Endodermal cell (in vitro differentiated cells): ENCODE data around the gene NALF2. TPM values are rescaled to one million over a fixed set of nuclear protein-coding genes. Genes with fewer than 3 reads are reported as not detected.

Experiments used
- DNase-seq: peaks from one replicate; pipeline ENCODE4 v3.0.0-alpha.2; 2017
- H3K27ac ChIP-seq: 2 replicates; pipeline ENCODE4 v1.5.1; 2013; ENCODE audit warnings: mild to moderate bottlenecking, low read depth, low read length, moderate library complexity
- H3K27me3 ChIP-seq: 2 replicates; pipeline ENCODE4 v1.6.1; 2013; ENCODE audit warnings: mild to moderate bottlenecking, low read length, moderate library complexity; ENCODE audit not compliant: insufficient read depth, control insufficient read depth, poor library complexity, severe bottlenecking
- H3K36me3 ChIP-seq: 2 replicates; pipeline ENCODE4 v1.7.0; 2013; ENCODE audit warnings: mild to moderate bottlenecking, low read length, moderate library complexity; ENCODE audit not compliant: control insufficient read depth, insufficient read depth
- H3K4me1 ChIP-seq: one replicate; pipeline ENCODE4 v1.7.0; 2013; ENCODE audit warnings: low read length; ENCODE audit not compliant: control insufficient read depth, insufficient read depth
- H3K4me3 ChIP-seq: 2 replicates; pipeline ENCODE4 v1.5.1; 2013; ENCODE audit warnings: mild to moderate bottlenecking, low read length, moderate library complexity
- H3K9ac ChIP-seq: 2 replicates; pipeline ENCODE4 v1.6.1; 2013; ENCODE audit warnings: mild to moderate bottlenecking, low read length, moderate library complexity; ENCODE audit not compliant: poor library complexity, severe bottlenecking; ENCODE audit errors: extremely low read depth
- H3K9me3 ChIP-seq: 2 replicates; pipeline ENCODE4 v1.6.1; 2013; ENCODE audit warnings: mild to moderate bottlenecking, low read length, moderate library complexity; ENCODE audit not compliant: control insufficient read depth
- H3K27ac Mint-ChIP-seq: 2 replicates; pipeline ENCODE4 v1.8.0; 2020; ENCODE audit warnings: mixed read lengths
- H3K27me3 Mint-ChIP-seq: 2 replicates; pipeline ENCODE4 v1.8.0; 2021; ENCODE audit warnings: mild to moderate bottlenecking, mixed read lengths; ENCODE audit not compliant: insufficient read depth
- H3K36me3 Mint-ChIP-seq: 2 replicates; pipeline ENCODE4 v1.8.0; 2020; ENCODE audit warnings: low read depth, mixed read lengths
- H3K4me1 Mint-ChIP-seq: 2 replicates; pipeline ENCODE4 v1.8.0; 2020; ENCODE audit warnings: mixed read lengths
- H3K4me3 Mint-ChIP-seq: 2 replicates; pipeline ENCODE4 v1.8.0; 2020; ENCODE audit warnings: mild to moderate bottlenecking, moderate library complexity, mixed read lengths
- H3K9me3 Mint-ChIP-seq: 2 replicates; pipeline ENCODE4 v1.8.0; 2020; ENCODE audit warnings: mild to moderate bottlenecking, mixed read lengths
- CTCF ChIP-seq: fragments of 200-600 bp; sonication (generic); conservative IDR thresholded peaks from 2 replicates; pipeline ENCODE4 v1.5.0; 2021; ENCODE audit warnings: antibody characterized with exemption, mild to moderate bottlenecking
- WGBS, 2 experiments: methylation state at CpG; one replicate each; pipeline versions ENCODE4 v1.1.5 to v1.1.7; 2013; ENCODE audit warnings: missing lambda C conversion rate in 2 of 2, mixed read lengths in 1 of 2; ENCODE audit not compliant: insufficient coverage in 1 of 2, insufficient read length in 1 of 2; 5-methylcytosine and 5-hydroxymethylcytosine counted together
- total RNA-seq, 2 donors: library from RNA; stranded (reverse); fragmentation: NEBNext Ultra II Directional in 1 of 2; extraction: Animal tissue kit (Norgen Biotek cat#: 25700) in 1 of 2; gene quantifications; 2 replicates in 1 of 2; 3 replicates in 1 of 2; pipeline ENCODE4 v1.2.1, GENCODE V29; 2021

The NALF2 gene
- total RNA-seq, 2 donors from 2014 or later = 43.1 to 56.4 TPM

GRCh38 chrX:69506617-69507499 is 2.7 kb downstream of the NALF2 start:
- Histone ChIP-seq H3K4me3 (peak overlapping the region; percentile 85), H3K9ac (no peak overlapping the region), H3K4me1 (no peaks in the 10 kb centered on the region), H3K36me3 (peaks cover 43% of the 10 kb centered on the region), H3K27me3 (no peaks in the 10 kb centered on the region), H3K27ac (no peak overlapping the region), H3K9me3 (no peaks in the 10 kb centered on the region)
- H3K4me3 Mint-ChIP-seq = peak overlapping the region; percentile 76
- peaks cover 10% of the 10 kb centered on the region for H3K27me3 Mint-ChIP-seq
- H3K4me1 Mint-ChIP-seq = peaks cover 12% of the 10 kb centered on the region
- peaks cover 39% of the 10 kb centered on the region for H3K36me3 Mint-ChIP-seq
- peaks cover 55% of the 10 kb centered on the region for H3K9me3 Mint-ChIP-seq
- TF ChIP-seq CTCF = no peak
- 56 to 100% methylated on average over 1 to 12 of the region's 15 CpGs for WGBS, 2 experiments
- peak; percentile 51 for DNase-seq
- H3K27ac Mint-ChIP-seq = no peak overlapping the region

GRCh38 chrX:69507500-69507789 is 3.3 kb downstream of the NALF2 start:
- WGBS, 2 experiments = 90 to 91% methylated on average over 5 to 7 of the region's 7 CpGs
- Mint-ChIP-seq H3K9me3 (peaks cover 60% of the 10 kb centered on the region), H3K36me3 (peaks cover 43% of the 10 kb centered on the region), H3K27ac (no peak overlapping the region), H3K4me1 (peaks cover 12% of the 10 kb centered on the region), H3K27me3 (peaks cover 10% of the 10 kb centered on the region), H3K4me3 (peak overlapping the region; percentile 76)
- DNase-seq = peak; percentile 32
- Histone ChIP-seq H3K27me3 (no peaks in the 10 kb centered on the region), H3K9ac (no peak overlapping the region), H3K36me3 (peaks cover 43% of the 10 kb centered on the region), H3K9me3 (no peaks in the 10 kb centered on the region), H3K27ac (no peak overlapping the region), H3K4me3 (peak overlapping the region; percentile 85), H3K4me1 (no peaks in the 10 kb centered on the region)
- no peak for TF ChIP-seq CTCF

GRCh38 chrX:69508610-69509009 is 4.5 kb downstream of the NALF2 start:
- WGBS, 2 experiments = 91% methylated on average over 5 of the region's 5 CpGs; no CpG with 5 or more reads in 1 of the 2 experiments

More at GRCh38 chrX:69508610-69509009, 4.5 kb downstream of the NALF2 start:
- Histone ChIP-seq H3K9me3 (no peaks in the 10 kb centered on the region), H3K27ac (no peak overlapping the region), H3K4me3 (peak overlapping the region; percentile 85), H3K27me3 (no peaks in the 10 kb centered on the region), H3K4me1 (no peaks in the 10 kb centered on the region), H3K9ac (no peak overlapping the region), H3K36me3 (peaks cover 46% of the 10 kb centered on the region)
- H3K27ac Mint-ChIP-seq = no peak overlapping the region
- peaks cover 43% of the 10 kb centered on the region for H3K36me3 Mint-ChIP-seq
- peaks cover 58% of the 10 kb centered on the region for H3K9me3 Mint-ChIP-seq
- peak; percentile 18 for DNase-seq
- H3K27me3 Mint-ChIP-seq = peaks cover 10% of the 10 kb centered on the region
- H3K4me1 Mint-ChIP-seq = peaks cover 12% of the 10 kb centered on the region
- no peak for TF ChIP-seq CTCF
- peak overlapping the region; percentile 76 for H3K4me3 Mint-ChIP-seq
